SHP77 treated with DMSO at 0.1 percent for 48 hours (cell line): ENCODE results near the gene ASH1L.
"Not testable (repeated sequence)": the region's sequence is repeated elsewhere in the genome, so short reads cannot be mapped to it uniquely, and the experiment has no call there.

Experiments
- DNase-seq: peaks from one replicate; lab custom pipeline; 2025; lab: John Stamatoyannopoulos, UW

ASH1L gene

DNA sequence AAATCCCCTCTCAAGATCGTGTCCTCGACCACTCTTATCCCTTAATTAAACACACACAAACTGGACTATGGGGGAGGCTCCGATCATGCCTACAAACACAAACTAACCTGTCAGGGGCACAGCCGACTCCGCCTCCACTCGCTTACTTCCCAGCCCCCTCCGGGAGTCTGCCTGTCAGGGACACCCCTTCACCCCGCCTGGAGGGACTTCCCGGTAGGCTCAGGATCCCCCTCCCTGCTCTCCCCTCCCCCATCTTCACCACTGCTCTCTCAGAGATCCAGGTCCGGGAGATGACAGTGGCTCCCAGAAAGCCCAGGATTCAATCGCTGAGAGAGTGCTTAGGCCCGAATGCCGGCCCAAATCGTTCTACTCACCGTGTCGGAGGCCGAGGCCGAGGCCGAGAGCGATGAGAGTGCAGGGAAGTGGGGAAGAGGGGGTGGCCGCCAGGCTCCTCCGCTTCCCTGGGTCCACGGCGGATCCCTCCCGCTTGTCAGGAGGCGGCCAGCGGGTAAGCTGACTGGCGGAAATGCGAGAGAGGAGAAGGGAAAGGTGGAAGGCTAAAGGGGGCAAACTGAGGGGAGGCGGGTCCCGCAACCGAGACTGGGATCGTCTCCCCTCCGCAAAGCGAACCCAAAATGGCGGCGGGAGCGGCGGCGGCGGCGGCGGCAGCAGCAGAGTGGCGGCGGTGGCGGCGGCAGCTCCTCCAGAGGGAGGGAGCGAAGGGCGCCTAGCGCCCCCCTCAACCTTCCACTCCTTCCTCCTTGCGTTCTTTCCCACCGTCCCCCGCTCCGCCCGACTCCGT lies 623 bp downstream of the ASH1L start:
- DNase-seq, result peak; percentile 67

DNA sequence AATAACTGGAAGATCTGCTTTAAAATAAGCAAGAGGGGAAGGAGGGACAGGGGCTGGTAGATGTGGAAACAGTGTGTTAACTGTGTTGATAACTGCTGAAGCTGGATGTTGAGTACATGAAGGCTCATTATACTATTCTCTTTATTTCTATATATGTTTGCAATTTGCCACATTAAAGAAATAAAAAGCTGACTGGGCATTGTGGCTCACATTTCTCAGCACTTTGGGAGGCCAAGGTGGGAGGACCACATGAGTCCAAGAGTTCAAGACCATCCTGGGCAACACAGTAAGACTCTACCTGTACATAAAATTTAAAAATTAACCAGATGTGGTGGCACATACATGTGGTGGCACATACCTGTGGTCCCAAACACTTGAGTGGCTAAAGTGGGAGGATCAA lies 6.7 kb downstream of the ASH1L start:
- DNase-seq, result no peak

DNA sequence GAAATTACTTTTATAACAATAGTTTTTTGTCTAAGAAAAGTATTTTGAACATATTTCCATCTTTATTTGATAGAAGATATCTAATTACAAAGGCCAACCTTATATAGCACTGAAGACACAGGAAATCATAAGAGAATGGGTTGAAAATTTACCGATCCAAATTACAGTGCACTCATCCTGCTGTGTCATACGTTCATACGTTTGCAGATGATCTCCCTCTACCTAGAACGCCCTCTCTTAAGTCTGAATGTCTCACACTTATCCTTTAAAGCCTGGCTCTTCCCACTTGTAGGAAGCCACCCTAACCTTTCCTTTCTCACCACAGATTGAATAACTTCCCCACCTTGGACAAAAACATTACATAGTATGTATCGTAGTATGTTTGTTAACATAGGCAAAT lies 9.3 kb downstream of the ASH1L start:
- no peak for DNase-seq

DNA sequence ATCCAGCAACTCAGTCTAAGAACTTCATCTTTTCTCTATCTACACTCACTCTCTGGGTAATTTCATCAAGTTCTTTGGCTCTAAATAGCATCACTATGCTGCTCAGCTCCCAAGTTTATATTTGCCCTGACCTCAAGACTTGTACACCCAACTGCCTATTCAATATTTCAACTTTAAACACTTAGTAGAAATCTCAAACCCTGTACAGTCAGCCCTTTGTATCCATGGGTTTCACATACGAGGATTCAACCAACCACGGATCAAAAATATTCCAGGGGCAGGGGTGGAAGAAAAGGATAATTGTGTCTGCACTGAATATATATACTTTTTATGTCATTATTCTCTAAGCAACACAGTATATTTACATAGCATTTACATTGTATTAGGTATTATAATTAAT lies 13.9 kb downstream of the ASH1L start:
- no peak for DNase-seq

DNA sequence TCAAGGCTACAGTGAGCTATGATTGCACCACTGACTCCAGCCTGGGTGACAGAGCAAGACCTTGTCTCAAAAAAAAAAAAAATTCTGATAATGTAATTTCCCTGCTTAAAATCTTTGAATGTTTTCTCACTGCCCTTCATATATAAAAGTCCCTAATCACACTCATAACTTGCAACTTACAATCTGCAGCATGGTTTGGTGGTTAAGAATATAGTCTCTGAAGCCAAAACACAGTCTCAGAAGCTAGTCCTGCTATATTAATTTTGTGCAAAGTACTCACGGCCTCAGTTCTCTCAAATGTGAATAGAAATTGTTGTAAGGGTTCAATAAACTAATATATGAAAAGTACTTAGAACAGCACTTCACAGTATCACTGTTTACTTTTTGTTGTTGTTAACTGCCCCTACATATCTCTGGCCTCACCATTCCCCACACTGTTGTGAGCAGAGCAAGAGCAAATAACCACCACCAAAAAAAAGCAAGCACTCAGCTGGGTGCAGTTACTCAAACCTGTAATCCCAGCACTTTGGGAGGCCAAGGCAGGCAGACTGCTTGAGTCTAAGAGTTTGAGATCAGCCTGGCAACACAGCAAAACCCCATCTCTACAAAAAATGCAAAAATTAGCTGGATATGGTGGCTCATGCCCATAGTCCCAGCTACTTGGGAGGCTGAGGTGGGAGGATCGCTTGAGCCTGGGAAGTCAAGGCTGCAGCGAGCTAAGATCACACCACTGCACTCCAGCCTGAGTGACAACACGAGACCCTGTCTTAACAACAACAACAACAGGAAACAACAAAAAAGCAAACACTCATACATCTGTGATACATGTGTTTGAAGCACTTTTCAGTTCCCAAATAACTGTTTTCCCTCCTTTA lies 22.4 kb downstream of the ASH1L start:
- DNase-seq, result no peak

DNA sequence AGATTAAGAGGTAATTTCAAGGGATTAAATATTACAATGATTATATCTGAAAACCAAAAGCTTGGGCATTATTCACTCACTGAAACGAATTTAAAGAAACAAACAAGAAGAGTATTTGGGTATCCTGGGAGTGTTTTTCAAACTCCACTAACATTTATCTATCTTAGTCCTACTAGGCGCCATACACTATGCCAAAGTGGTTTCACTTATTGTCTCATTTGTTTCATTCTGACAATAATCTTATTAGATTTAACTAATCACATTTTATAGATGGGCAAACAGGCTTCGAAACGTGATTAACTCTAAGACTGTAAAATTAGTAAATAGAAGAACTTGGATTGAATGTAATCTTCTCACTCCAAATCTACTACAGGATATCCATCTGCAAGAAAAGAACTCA lies 25.4 kb downstream of the ASH1L start:
- no peak for DNase-seq

DNA sequence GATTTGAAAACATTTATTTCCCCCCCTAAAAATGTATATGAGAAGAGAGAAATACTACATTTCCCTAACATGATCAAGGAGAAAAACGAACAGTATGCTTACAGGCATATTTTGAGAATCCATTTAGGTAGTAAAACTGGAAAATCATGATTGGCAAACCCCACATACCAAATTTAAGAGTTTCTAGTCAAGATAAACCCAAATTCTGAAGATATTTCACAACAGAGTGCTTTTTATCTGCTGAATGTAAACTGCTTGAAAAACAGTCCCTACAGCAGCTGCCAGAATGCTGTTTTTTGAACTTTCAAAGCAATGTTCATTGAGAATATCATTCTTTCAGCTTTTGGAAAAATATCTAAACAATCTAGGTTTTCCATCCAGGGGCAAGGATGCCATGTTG lies 31.0 kb downstream of the ASH1L start:
- no peak for DNase-seq

DNA sequence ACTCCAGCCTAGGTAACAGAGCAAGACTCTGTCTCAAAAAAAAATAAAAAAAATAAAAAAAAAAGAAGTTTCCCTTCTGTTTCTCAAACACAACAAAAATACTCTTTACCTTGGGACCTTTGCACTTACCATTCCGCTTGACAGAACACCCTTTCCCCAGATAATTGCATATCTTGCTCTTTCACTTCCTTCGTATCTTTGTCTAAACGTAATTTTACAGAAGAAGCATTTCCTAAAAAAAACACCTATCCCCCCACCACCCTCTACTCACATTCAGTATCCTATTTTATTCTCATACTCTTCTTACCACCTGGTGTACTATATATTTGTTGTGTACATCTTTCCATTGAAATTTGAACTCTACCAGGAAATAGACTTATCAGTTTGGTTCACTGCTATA lies 32.7 kb downstream of the ASH1L start:
- DNase-seq, result no peak

DNA sequence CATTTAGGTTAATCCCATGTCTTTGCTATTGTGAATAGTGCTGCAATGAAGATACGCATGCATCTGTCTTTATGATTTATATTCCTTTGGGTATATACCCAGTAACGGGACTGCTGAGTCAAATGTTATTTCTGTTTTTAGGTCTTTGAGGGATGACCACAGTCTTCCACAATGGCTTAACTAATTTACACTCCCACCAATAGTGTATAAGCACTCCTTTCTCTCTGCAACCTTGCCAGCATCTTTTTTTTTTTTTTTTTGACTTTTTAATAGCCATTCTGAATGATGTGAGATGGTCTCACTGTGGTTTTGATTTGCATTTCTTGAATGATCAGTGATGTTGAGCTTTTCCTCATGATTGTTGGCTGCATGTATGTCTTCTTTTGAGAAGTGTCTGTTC lies 33.5 kb downstream of the ASH1L start:
- no peak for DNase-seq

DNA sequence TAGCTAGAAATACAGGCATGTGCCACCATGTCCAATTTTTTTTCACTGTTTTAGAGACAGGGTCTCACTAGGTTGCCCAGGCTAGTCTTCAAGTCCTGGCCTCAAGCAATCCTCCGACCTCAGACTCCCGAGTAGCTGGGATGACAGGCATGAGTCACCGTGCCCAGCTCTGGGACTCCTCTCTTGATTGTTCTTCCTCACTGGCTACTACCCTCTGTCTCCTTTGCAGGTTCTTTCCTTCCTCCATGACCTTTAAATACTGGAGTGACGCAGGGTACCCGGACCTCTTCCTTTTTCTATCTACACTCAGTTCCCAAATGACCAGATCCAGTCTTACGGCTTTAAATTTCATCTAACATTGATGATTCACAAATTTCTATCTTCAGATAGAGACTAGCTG lies 34.9 kb downstream of the ASH1L start:
- no peak for DNase-seq

DNA sequence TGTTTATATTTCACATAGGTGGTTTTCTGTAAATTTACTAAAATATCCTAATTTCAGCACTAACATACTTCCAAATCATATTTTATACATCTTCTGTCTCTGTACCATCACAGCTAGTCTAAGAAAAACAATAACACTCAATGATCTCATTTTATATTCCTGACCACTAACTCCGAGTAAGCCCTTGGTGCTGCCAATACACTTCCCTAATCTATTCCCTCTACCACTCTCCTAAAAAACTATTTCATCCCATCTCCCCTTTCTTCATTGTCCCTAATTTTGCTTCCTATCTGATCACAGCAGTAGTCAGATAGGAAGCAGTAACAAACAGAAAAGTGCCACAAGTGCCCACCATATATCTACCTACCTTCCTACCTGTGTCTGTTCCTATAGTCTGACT lies 36.2 kb downstream of the ASH1L start:
- DNase-seq, result no peak

DNA sequence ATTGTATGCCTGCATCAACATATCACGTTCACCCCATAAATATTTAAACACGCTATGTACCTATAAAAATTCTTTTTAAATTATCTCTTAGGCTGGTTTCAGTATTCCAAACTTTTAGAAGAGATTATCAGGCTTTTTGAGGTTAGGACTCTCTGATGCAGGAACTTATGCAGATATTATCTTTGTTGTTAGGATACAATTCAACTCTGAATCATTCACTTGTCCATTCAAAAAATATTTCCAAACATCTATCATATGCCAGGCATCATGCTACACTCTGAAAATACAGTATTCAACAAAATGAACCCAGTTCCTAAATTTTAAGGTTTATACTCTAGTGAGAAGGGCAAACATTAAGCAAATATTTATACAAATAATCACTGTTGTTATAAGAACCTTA lies 40.5 kb downstream of the ASH1L start:
- DNase-seq, result no peak

DNA sequence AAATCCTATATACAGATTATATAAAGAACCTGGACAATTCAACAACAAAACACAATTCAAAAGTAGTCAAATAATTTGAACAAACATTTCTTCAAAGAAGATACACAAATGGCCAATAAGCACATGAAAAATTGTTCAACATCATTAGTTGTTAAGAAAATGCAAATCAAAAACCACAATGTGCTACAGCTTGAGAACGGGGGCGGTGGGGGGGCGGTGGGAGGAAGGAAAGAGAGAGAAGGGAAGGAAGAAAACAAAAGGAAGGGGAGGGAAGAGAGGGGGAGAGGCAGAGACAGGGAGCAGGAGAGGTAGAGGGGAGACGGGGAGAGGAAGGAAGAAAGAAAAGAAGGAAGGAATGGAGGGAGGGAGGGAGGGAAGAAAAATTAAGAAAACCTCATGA lies 44.1 kb downstream of the ASH1L start:
- DNase-seq, result no peak

DNA sequence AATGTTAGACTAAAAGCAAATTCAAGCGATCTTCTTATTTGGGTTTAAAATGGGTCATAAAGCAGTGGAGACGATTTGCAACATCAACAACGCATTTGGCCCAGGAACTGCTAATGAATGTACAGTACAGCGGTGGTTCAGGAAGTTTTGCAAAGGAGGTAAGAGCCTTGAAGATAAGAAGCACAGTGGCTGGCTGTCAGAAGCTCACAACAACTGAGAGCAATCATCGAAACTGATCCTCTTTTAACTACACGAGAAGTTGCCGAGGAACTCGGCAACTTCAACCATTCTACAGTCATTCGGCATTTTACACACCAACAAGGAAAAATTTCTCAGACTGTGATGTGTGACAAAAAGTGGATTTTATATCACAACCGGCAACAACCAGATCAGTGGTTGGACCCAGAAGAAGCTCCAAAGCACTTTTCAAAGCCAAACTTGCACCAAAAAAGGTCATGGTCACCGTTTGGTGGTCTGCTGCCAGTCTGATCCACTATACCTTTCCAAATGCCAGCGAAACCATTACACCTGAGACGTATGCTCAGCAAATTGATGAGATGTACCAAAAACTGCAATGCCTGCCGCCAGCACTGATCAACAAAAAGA lies 47.9 kb downstream of the ASH1L start:
- DNase-seq, result no peak

DNA sequence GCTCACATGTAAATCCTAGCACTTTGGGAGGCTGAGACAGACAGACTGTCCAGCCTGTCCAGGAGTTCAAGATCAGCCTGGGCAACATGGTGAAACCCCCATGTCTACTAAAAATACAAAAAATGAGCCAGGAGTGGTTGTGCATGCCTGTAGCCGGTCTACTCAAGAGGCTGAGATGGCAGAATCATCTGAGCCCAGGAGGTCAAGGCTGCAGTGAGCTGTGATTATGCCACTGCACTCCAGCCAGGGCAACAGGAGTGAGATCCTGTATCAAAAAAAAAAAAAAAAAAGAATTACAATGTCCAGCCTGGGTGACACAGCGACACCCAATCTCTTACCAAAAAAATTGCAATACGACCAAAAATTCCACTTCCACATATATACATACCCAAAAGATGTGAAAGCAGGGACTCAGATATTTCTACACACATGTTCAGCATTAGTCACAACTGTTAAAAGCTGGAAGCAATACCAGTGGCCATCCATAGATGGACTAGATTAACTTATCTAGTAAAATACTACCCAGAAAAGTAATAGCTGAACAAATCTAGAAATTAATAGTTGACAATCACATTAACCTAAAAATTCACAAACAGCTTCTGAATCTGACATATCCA lies 49.2 kb downstream of the ASH1L start:
- DNase-seq, result no peak

DNA sequence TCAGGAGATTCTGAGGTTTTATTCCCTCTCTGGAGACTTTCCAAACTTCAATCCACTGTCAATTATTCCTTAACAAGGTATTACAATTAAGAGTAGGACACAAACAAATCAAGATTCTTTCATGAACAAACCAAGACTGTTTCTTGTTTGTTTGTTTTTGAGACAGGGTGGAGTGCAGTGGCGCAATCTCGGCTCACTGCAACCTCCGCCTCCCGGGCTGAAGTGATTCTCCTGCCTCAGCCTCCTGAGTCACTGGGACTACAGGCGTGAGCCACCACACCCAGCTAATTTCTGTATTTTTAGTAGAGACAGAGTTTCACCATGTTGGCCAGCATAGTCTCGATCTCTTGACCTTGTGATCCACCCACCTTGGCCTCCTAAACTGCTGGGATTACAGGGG lies 51.2 kb downstream of the ASH1L start:
- DNase-seq, result not testable (repeated sequence)

DNA sequence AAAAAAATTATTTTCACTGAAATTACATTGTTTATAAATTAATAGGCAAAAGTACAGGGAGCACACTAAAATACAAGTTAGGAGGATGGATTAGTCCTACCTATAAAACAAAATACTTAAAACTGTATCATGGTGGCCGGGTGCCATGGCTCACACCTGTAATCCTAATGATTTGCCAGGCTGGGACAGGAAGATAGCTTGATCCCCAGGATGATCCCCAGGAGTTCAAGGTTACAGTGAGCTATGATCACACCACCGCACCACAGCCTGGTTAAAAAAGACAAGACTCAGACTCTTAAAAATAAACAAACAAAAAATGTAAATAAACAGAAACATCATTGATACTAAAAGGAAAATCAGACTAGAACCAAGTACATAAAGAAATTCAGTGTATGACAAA lies 53.5 kb downstream of the ASH1L start:
- no peak for DNase-seq

DNA sequence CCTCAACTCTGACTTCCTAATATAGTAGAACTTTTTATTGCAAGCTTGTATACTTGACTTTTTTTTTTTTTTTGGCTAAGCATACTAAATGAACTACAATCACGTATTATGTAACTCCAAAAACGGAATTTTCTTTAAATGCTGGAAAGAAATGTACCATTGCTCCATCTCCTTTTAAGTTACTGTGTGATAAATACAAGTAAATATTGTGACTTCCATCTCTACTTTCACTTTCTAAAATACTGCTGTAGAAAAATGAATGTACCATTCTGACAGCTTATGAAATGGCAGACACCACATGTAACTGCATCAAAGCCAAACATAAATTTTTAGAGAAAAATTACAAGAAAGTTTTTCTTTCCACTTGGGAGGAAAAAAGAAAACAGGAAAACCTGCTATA lies 54.7 kb downstream of the ASH1L start:
- no peak for DNase-seq

DNA sequence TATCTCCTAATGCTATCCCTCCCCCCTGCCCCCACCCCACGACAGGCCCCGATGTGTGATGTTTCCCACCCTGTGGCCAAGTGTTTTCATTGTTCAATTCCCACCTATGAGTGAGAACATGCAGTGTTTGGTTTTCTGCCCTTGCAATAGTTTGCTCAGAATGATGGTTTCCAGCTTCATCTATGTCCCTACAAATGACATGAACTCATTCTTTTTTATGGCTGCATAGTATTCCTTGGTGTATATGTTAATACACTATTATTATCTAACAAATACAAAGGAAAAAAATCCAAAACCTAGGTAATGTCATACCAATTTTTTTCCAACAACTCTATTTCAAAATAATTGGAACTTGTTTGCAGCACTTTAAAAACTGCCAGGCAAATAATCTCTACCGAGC lies 56.6 kb downstream of the ASH1L start:
- not testable (repeated sequence) for DNase-seq

DNA sequence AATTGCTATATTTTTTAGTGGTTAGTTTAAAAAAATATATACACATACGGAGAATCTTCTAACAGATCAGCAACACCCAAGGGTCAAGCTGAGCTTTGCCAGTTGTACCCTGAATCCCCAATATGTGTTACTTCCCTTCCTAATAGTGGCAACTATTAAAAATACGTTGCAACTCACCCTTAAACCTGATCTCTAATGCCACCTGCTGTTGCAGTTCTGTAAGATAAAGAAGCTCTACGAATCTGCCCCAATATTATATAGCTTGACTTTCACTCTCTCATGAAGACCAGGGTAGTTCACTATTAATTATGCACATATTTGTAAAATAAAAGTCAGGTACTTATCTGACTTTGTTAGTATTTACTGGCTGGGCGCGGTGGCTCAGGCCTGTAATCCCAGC lies 58.4 kb downstream of the ASH1L start:
- no peak for DNase-seq

DNA sequence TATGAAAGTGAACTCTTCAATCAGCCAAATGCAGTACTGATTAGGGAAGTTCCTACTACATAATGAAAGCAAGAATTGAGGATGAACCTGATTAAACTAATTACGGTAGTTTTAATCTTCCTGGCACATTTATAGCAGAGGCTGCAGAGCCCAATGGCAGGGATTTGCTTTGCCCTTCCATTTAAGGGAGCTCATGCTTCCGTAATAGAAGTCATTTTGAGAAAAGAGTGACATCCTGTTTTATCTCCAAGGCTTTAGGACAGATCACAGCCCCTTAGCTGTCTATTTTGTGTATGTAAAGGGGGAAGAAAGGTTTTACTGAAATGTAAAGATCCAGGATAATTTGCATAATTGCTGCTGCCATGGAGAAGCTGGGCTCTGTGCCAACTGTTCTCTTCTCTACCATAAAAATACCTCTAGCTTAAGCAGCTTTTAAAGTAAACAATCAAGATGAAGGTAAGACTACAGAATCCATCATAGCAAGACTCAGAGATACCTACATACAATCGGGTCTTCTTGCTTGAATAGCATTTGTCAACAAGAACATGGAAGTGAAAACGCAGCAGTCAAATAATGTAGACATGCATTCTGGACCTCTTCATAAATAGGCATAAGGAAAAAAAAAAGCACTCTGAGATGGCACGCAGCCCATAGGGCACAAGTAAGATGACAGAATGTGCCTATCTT lies 62.5 kb downstream of the ASH1L start:
- DNase-seq, result peak; percentile 53

DNA sequence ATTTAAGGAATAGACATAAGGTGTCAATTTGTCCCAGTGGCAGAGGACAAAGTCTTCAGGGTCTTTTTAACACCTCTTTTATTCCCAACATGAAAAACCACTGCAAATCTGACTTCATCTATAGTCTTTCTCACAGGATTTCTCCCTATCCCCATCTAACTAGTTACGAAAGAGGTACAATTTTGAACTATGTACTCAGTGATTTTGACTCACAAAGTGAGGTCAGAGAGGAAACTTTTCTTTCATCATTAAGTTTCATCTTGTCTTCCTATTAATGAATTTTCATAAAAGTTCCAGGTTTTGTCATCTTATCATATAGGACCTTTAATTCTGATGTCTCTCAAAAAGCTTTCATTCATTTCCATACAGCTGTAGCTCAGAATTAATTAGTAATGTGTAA lies 63.3 kb downstream of the ASH1L start:
- DNase-seq, result no peak
